NCI-H510A (cell line): ENCODE data around the gene MAP3K3.

ENCODE experiments used
- DNase-seq: peaks from one replicate; lab custom pipeline; 2025; lab: John Stamatoyannopoulos, UW

Gene MAP3K3

GRCh38 chr17:63694229-63694949 is 72.2 kb downstream of the MAP3K3 start:
- no peak for DNase-seq

- DNase-seq, result no peak
These were observed 72.9 kb downstream of the MAP3K3 start for GRCh38 chr17:63694950-63695773.

DNA sequence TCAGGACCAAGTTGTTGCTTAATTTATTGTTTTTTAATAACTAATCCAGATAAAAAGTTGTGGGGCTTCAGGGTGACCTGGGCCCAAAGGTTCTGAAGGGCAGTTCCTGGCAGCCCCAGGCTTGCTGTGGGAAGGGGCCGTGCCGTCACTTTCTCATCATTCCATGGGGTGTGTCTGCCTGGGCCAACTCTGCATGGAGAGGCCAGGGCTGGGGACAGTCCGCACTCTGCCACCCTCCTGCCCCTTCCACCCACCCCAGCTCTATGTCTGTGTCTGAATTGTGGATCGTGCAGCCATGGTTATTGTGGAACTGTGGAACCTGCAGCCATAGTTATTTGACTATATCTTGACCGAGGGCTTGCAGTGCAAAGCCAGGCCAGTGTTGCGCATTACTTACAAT is 73.7 kb downstream of the MAP3K3 start:
- DNase-seq, result no peak

DNA sequence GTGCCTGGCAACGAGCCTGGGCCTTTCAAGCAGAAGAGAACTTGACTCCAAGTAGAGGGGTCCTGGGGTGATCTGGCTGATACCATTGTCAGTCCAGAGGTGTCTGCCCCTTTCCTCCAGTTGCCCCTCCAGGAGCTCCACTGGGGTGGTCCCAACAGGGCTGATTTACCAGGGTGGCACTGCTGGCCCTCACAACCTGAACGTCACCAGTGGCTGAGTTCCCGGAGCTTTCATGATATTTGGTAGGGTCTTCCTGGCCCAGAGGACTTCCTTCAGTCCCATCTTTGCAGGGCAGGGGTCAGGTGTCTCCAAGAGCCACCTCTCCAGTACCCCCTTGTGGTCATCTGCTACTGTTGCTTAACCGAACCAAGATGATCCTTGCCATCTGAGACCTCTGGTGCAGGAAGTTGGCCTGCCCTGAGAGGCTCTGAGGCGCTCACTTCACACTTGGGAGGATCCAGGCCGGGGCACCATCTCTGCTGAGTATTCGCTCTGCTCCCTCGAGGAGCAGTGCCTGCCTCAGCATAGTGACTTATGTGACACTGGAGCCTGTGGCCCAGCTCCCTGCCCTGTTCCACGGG is 74.3 kb downstream of the MAP3K3 start:
- DNase-seq, result no peak

- no peak for DNase-seq
These were observed 75.4 kb downstream of the MAP3K3 start for GRCh38 chr17:63697341-63698286.

DNA sequence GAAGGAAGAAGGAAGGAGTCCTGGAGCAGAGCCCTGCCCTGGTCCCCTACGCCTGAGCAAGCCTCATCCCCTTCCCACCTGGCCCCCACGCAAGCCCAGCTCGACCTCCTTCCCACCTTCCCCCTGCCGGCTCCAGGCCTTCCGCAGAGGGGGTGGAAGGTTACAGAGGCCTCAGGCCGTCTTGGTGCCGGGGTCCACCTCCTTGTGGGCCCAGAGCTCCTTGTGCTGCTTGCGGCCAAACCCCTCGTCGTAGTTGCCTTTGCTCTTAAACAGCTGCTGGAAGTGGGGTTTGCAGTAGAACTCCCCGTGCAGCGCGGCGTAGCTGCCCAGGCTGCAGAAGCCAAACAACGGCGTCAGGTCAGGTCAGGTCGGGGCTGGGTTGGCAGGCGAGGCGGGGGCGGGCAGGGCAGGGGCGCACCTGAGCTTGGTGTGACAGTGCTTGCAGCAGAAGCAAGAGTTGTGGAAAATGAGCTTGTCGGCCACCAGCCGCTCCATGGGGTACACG is 76.2 kb downstream of the MAP3K3 start:
- DNase-seq, result no peak

DNA sequence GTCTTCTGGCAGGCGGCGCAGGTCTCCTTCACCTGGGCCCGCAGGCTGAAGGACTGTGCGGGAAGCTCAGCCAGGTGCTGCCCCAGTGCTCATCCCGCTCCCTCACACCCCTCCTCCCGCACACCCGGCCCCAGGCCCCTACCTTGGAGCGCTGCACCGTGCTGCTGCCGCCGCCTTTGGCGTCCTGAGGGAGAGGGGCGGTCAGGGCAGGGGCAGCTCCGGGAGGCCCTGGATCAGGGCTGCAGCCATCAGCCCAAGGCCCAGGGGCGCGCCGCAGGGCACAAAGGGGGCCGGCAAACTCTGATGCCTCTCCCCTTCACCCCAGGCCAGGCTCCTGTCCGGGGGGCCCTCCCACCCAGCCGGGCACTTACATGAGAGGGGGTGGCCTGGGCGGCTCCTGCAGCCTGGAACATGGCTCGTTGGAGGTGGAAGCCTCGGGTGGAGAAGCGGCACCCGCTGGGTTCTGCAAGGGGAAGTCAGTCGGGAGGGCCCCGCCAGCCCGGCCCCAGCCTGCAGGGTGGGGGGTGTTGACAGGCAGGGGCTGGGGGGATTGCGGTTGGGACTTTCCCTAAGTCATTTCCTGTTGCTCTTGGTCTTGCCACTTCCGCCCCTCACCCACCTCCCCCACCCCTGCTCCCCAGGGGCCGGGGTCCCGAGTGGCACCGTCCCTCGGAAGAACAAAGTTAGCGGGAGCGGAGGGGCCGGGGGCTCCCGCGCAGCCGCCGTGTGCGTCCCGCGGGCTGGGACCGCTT is 76.8 kb downstream of the MAP3K3 start:
- no peak for DNase-seq

DNA sequence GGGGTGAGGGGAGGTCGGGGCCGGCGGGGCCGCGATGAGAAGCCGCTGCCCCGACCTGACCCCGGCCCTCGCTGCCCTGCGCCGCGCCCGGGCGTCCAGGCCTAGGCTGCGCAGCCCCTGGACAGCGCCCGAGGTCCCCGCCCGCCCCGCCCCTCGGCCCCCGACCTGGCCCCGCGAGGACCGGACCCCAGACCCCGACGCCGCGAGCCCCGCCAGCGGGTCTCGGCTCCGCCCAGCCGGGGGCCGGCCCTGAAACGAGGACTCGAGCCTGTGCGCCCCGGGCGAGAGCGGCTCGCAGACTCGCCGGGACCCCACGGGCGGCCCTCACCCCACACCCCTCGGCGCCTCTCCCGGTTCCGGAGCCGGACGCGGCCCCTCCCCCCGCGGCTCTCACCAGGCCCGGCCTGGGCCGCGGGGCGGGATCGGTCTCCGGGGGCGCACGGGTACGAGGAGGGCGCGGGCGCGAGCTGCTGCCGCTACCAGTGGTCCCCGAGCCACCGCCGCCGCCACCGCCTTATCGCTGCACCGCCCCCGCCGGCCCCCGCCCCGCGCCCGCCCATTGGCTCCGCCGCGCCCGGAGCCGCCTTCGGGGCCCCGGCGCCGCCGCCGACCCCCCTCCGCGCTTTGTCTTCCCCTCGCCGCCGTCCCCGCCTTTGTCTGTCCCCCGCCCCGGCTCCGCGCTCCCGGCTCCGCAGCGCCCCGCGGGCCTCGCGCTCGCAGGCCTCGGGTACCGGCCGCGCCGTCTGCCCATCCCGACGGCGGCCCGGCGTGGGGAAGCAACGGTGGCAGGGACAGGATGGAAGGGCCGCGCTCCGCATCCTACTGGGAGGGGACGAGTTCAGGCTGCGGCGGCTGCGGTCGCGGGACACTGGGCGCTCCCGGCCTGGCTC is 77.7 kb downstream of the MAP3K3 start, which contains the start of gene LIMD2:
Gene LIMD2, minus strand, starts transcription at position 488 of the 890 bp plus-strand sequence. CDS start 827 bp downstream, outside the sequence.
- peak; percentile 86 for DNase-seq

DNA sequence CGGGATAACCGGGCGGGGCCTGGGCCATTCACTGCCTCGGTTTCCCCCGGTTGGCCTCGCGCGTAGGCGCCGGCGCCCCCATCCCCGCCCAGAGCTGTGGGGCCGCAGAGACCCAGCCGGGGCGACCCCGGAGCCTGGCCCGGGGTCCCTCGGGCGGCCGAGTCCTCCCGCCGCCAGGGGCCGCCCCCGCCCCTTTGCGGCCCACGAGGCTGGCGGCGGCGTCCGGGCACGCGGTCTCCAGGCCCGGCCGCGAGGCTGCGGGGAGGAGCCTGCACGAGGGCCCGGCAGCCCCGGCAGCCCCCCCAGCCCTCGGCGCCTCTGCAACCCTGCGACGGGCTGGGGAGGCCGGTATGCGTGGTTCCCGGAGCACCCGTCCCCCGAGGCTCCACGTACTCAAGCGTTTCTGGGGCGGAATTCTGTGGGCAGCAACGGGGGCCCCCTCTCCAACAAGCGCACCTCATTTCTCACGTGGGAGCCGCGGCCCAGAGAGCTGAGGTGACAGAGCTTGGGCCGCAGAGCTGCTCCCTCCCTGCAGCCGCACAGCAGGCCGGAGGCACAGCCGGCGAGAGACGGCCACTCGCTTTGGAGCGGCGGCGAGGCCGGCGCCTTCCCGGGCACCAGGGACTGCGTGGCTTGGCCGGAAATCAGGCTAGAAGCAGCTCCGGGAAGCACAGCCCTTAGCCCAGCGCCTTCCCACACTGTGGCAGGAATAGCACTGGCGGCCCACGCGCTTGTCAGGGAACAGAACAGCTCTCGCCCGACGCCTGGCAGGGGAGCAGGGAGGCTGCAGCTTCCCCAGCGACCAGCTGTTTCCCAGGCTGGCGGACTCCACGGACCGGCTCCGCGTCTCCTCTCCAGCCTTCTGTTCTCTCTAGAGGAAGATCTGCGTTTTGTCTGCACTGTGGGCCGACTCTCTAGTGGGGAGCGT is 78.6 kb downstream of the MAP3K3 start:
- DNase-seq, result peak; percentile 66

DNA sequence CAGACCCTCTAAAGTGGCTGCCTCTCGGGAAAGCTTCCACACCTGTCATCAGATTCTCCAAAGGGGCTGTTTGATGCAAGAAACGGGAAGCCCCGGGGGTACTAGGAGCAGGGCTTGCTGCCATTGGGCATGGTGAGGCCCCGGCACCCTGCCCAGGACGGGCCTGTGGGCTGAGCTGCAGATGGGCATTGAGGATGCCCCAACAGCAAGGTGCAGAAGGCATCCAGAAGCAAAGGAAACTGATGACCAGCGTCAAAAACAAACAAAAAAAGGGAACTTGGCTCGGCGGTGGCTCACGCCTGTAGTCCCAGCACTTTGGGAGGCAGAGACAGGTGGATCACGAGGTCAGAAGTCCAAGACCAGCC is 79.2 kb downstream of the MAP3K3 start:
- no peak for DNase-seq

GRCh38 chr17:63701868-63702720 is 79.9 kb downstream of the MAP3K3 start:
- peak; percentile 66 for DNase-seq

DNA sequence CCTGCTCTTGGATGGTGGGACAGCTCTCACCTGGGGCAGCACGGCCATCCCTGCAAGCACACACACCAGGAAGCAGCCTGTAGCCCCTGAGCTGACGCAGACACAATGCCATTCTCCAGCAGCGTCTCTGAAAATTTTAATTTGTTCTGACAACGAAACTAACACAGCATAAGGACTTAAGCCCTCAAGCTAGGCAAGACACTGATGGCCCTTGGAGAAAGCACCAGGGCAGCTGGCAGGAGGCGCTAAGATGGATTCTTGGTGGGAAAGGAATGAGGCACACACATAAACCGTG is 80.5 kb downstream of the MAP3K3 start:
- no peak for DNase-seq

DNA sequence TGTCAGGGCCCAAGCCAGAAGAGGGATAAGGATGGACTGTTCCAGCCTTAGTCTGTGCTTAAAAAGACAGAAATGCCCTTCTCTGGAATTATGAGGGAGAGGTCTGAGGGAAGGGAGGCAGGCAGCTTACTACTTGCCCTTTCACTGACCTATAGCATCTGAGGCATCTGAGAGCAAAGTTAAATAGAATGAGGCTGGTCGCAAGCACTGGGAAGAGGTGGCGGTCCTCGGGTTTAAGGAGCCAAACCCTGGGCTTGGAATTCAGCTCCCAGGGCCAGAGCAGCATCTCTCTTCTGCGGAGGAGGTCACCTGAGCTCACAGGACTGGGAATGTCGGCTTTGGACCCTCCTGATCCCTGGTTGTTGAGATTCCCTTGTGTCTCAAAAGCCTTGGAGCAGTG is 80.8 kb downstream of the MAP3K3 start:
- DNase-seq, result no peak

DNA sequence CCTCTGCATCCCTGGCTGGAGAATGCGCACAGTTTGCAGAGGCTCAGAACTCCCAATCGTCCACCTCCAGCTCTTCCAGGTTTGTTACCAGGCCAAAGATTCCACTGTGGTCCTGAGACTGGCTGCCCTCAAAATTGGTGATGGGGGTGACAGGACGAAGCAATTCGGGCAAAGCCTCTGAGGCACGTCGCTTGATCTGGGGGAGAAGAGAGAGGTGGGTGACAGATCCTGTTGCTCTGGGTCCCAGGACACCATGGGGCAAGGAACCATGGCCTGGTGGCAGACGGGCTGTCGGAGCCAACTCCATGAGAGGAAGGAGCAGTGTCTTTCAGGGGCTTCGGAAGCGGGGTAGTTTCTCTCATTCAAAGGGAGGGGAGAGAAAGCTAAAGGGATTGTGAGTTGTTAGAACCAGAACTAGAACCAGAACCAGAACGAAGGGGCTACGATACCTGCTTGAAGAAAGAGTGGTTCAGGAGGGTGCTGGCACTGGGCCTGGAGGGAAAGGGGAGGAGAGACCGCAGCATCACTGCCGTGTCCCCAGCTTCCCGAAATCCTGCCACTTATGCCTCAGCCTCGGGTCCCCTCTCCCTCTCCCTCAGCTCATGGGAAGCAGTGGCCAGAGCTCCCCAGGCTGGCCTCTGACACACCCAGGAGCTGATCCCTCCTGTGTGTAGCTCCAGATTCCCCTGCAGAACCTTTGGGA is 81.5 kb downstream of the MAP3K3 start:
- no peak for DNase-seq

GRCh38 chr17:63704259-63704576 is 82.0 kb downstream of the MAP3K3 start:
- no peak for DNase-seq

- DNase-seq, result no peak
These were observed 82.6 kb downstream of the MAP3K3 start for GRCh38 chr17:63704836-63705235.

- no peak for DNase-seq
These were observed 83.4 kb downstream of the MAP3K3 start for GRCh38 chr17:63705657-63706056.
